Measurements from ENCODE around the gene RGS19. TPM values are rescaled to one million over a fixed set of nuclear protein-coding genes. Genes with fewer than 3 reads are reported as not detected.

The RGS19 gene
- total RNA-seq, 1 experiment from 2014 or later: 12.8 TPM

- peak overlapping the region; percentile 32 for H3K4me2 ChIP-seq (ENCODE audit: insufficient read depth, insufficient read length, low read length)
Measured at GRCh38 chr20:64038565-64039292, 40.6 kb downstream of the RGS19 start.

More at GRCh38 chr20:64038565-64039292, 40.6 kb downstream of the RGS19 start:
- Histone ChIP-seq H3K18ac (ENCODE audit: insufficient read length, low read depth, low read length) (no peak overlapping the region), H3K56ac (ENCODE audit: insufficient read length, low read depth, low read length) (no peak overlapping the region), H3K27me3 (ENCODE audit: insufficient read depth, low read length) (peaks cover 13% of the 10 kb centered on the region; the same call in 1 of the 2 replicates), H4K8ac (replicated peaks; ENCODE audit: insufficient read length, low read depth, low read length) (no peak overlapping the region), H3K79me2 (ENCODE audit: insufficient read depth, low read length) (no peaks in the 10 kb centered on the region), H3K23ac (ENCODE audit: insufficient read length, low read depth, low read length) (no peak overlapping the region), H2BK20ac (ENCODE audit: low read depth, low read length, poor library complexity, severe bottlenecking) (no peak overlapping the region), H3K4me1 (ENCODE audit: insufficient read depth, low read length) (peaks cover 5% of the 10 kb centered on the region), H4K91ac (ENCODE audit: insufficient read length, low read depth, low read length) (no peak overlapping the region), H2AK5ac (ENCODE audit: insufficient read length, low read length) (no peak overlapping the region), H2BK5ac (ENCODE audit: insufficient read length, low read length) (no peak overlapping the region), H2AFZ (ENCODE audit: low read length) (no peak overlapping the region), H3K4ac (ENCODE audit: low read depth, low read length) (no peak overlapping the region), H3K79me1 (ENCODE audit: insufficient read depth, low read depth, low read length, poor library complexity, severe bottlenecking) (no peaks in the 10 kb centered on the region), H3K27ac (ENCODE audit: insufficient read length, low read depth, low read length) (no peak overlapping the region), H4K5ac (ENCODE audit: insufficient read length, low read depth, low read length) (no peak overlapping the region), H2BK12ac (ENCODE audit: insufficient read length, low read depth, low read length) (no peak overlapping the region), H3K9me3 (ENCODE audit: control insufficient read depth, low read depth, low read length) (no peaks in the 10 kb centered on the region), H3K23me2 (ENCODE audit: insufficient read length, low read depth, low read length, poor library complexity, severe bottlenecking) (peaks cover 14% of the 10 kb centered on the region), H2BK15ac (ENCODE audit: low read depth, low read length) (no peak overlapping the region), H3K9ac (ENCODE audit: extremely low read depth, insufficient read length, low read length) (no peak overlapping the region), H4K20me1 (ENCODE audit: control insufficient read depth, insufficient read depth, insufficient read length) (no peaks in the 10 kb centered on the region), H2BK120ac (ENCODE audit: low read depth, low read length, poor library complexity, severe bottlenecking) (no peak overlapping the region), H3K14ac (ENCODE audit: insufficient read depth, low read length) (no peak overlapping the region), H3T11ph (ENCODE audit: low read length) (no peak overlapping the region)
- Mint-ChIP-seq H3K36me3 (ENCODE audit: insufficient read depth in 1 of 3, low read depth in 3 of 3) (peaks cover 0 to 11% (median 9%) of the 10 kb centered on the region in 3 experiments; a peak in 5 of 7 replicates), H3K27ac (no peak overlapping the region), H3K9me3 (peaks cover 0 to 2% of the 10 kb centered on the region in 2 experiments; a peak in 1 of 5 replicates), H3K27me3 (ENCODE audit: low read depth) (peaks cover 48% of the 10 kb centered on the region), H3K4me1 (peaks cover 25% of the 10 kb centered on the region in 2 experiments), H3K4me3 (peak overlapping the region; percentile 57 to 79)
- DNase-seq: peak; percentile 89
- WGBS (ENCODE audit: extremely low coverage, insufficient read length, low lambda C conversion rate): no CpG with 5 or more reads among the region's 91 CpGs
- TF ChIP-seq CTCF (conservative IDR thresholded peaks at IDR 0.05): peak; percentile 84

Measured in H9 (cell line).